ENCODE measurements around the gene DIDO1. TPM values are rescaled to one million over a fixed set of nuclear protein-coding genes. Genes with fewer than 3 reads are reported as not detected.

DIDO1 gene
- total and polyA plus RNA-seq, 12 donors, result 16.0 to 44.6 (median 37.0) TPM

DNA sequence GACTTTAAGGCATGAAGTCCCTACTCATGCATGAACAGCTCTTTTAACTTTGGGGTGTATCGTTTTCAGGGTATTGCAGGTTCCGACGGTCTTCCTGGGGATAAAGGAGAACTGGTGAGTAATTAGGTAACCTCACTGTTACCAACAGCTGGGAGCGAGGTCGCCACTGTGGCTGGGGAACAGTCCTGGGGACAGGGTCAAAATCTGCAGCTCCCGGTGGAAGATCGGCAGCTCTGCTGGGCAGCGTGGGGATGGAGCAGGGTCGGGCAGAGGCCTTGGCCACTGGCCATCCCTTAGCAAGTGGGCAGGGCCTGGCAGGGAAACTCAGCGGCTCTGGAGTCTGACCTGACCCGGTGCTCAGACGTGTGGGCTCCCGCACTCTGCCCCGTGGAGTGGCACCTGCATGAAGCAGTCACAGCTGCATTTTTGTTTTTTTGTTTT, 93.3 kb downstream of the DIDO1 start:
- TF ChIP-seq, protein P1, sequence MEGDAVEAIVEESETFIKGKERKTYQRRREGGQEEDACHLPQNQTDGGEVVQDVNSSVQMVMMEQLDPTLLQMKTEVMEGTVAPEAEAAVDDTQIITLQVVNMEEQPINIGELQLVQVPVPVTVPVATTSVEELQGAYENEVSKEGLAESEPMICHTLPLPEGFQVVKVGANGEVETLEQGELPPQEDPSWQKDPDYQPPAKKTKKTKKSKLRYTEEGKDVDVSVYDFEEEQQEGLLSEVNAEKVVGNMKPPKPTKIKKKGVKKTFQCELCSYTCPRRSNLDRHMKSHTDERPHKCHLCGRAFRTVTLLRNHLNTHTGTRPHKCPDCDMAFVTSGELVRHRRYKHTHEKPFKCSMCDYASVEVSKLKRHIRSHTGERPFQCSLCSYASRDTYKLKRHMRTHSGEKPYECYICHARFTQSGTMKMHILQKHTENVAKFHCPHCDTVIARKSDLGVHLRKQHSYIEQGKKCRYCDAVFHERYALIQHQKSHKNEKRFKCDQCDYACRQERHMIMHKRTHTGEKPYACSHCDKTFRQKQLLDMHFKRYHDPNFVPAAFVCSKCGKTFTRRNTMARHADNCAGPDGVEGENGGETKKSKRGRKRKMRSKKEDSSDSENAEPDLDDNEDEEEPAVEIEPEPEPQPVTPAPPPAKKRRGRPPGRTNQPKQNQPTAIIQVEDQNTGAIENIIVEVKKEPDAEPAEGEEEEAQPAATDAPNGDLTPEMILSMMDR (IDR thresholded peaks at IDR 0.05), result no peak

DNA sequence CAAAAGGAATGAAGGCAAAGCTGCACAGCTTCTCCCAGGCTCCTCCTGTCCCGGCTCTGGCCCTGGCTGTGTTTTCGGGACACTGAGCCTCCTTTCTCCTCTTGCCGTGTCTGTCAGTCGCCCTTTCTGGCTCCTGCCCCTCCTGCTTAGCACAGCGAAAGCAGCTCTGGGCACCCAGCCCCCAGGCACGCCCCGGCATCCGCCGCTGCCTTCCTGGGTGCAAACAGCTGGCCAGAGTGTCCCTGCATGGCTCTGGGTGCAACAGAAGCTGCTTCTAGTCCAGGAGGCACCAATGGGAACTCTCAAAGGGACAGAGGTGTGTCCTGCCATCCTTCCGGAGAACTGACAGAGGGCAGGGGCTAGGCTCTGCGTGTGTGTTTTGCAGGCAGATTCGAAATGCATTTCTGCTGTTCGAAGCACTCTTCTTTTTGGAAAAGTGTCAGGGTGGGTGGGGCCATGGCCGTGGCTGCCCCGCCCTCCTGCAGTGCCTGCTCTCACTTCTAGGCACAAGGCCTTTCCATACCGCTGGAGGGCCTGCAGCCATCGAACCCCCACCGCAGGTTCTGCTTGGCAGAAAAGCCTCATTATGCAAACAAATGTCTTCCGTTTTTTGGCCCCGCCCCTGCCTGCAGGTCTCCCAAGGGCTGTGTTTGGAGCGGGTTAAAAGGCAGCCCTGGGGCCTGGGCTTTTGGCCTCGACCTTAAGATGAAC, 93.9 kb downstream of the DIDO1 start:
- TF ChIP-seq, protein P1 (IDR thresholded peaks at IDR 0.05), result no peak
- no peaks in the 10 kb centered on the region for H3K36me3 ChIP-seq
- peaks cover 0 to 9% (median 0%) of the 10 kb centered on the region in 9 donors for H3K4me1 ChIP-seq
- ATAC-seq (peak in 1 of 8 donors; percentile 27), DNase-seq (peak in 1 of 2 donors; percentile 31)
- no peak overlapping the region for H3K27ac ChIP-seq
- WGBS, 2 donors, result 65 to 69% methylated on average over 21 to 22 of the region's 22 CpGs
- peaks cover 0 to 5% (median 0%) of the 10 kb centered on the region in 7 donors for H3K27me3 ChIP-seq
- intact Hi-C loops (cut with DNase I), result no loop called here
- H3K9me3 ChIP-seq, result no peaks in the 10 kb centered on the region
- peak overlapping the region in 1 of 10 donors; percentile 24 for H3K4me3 ChIP-seq

More for the DNA sequence above, 93.3 kb downstream of the DIDO1 start:
- ATAC-seq (peak in 1 of 8 donors; percentile 8), DNase-seq (peak in 1 of 2 donors; percentile 13)
- no peaks in the 10 kb centered on the region for H3K9me3 ChIP-seq
- WGBS, 2 donors, result 64 to 76% methylated on average over 14 of the region's 14 CpGs
- H3K36me3 ChIP-seq, result no peaks in the 10 kb centered on the region
- intact Hi-C loops (cut with DNase I), result no loop called here
- peaks cover 0 to 5% (median 0%) of the 10 kb centered on the region in 7 donors for H3K27me3 ChIP-seq
- no peak overlapping the region for H3K27ac ChIP-seq
- peak overlapping the region in 1 of 10 donors; percentile 24 for H3K4me3 ChIP-seq
- peaks cover 0 to 12% (median 0%) of the 10 kb centered on the region in 9 donors for H3K4me1 ChIP-seq

DNA sequence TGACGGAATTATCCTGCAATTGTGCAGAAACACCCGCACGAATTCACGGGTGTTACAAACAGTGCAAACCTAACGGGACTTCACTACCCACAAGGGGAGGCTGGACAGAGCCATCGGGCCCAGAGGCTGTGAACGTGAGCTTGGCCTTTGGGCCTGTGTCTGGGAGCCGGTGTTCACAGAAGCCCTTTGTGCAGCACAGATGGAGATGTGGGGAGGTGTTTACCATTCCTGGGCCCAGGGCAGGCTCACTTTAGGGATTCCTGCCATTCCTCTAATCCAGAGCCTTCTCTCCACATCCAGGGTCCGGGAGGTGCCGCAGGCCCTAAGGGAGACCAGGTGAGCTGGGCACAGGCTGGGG, 94.5 kb downstream of the DIDO1 start:
- Histone ChIP-seq H3K9me3 (no peaks in the 10 kb centered on the region), H3K4me1 (peaks cover 0 to 9% (median 0%) of the 10 kb centered on the region in 9 donors), H3K27me3 (peaks cover 0 to 5% (median 0%) of the 10 kb centered on the region in 7 donors), H3K36me3 (no peaks in the 10 kb centered on the region), H3K27ac (no peak overlapping the region), H3K4me3 (no peak overlapping the region)
- intact Hi-C loops (cut with DNase I), result no loop called here
- no peak for ATAC-seq
- 88 to 94% methylated on average over 10 of the region's 10 CpGs for WGBS, 2 donors
- TF ChIP-seq, protein P1 (IDR thresholded peaks at IDR 0.05), result no peak
- no peak for DNase-seq

DNA sequence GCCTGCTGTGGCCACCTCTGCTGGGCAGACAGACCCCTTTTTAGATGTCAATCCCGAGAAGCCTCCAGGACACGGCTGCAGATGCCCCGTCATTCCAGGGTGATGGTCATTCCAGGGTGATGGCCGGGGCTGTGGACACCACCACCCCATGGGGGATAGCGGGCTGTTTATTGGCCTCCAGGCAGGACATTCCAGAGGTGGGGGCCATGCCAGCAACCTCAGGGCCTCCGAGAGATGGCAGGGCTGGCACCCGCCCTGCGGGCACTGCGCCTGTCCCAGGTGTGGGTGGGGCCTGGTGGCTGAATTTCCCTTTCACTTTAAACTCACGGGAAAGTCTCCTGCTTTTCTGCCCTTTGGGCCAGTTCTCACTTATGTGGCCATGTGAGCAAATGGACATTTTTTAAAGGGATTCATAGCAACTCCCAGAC, 94.9 kb downstream of the DIDO1 start:
- Histone ChIP-seq H3K36me3 (no peaks in the 10 kb centered on the region), H3K27ac (no peak overlapping the region), H3K4me1 (peaks cover 0 to 9% (median 0%) of the 10 kb centered on the region in 9 donors), H3K9me3 (no peaks in the 10 kb centered on the region), H3K4me3 (no peak overlapping the region), H3K27me3 (peaks cover 0 to 5% (median 0%) of the 10 kb centered on the region in 7 donors)
- intact Hi-C loops (cut with DNase I), result no loop called here
- DNase-seq, result peak in 1 of 2 donors; percentile 10
- 91 to 92% methylated on average over 10 of the region's 10 CpGs for WGBS, 2 donors
- TF ChIP-seq, protein P1 (IDR thresholded peaks at IDR 0.05), result no peak
- no peak for ATAC-seq
